K562 (cell line): ENCODE measurements around the gene GABRB1.

ENCODE experiments used
- BHLHE40 ChIP-seq: IDR thresholded peaks from 2 replicates; pipeline ENCODE4 v1.6.1; 2011; ENCODE audit warnings: low read length, improper control_type of control experiment
- FOS ChIP-seq: IDR thresholded peaks from 3 replicates; pipeline ENCODE4 v1.6.1; 2011; ENCODE audit not compliant: insufficient read length; ENCODE audit errors: extremely low read depth
- HDAC3 ChIP-seq: fragments of 450-650 bp; IDR thresholded peaks from 2 replicates; pipeline ENCODE4 v1.6.1; 2018; ENCODE audit warnings: borderline replicate concordance, mild to moderate bottlenecking, moderate library complexity; ENCODE audit not compliant: partially characterized antibody
- HMG20B ChIP-seq: fragments of 250-450 bp; sonication (Bioruptor Pico); IDR thresholded peaks from 2 replicates; pipeline ENCODE4 v1.5.0; 2021; ENCODE audit warnings: mild to moderate bottlenecking
- MTA2 ChIP-seq: fragments of 450-650 bp; IDR thresholded peaks from 2 replicates; pipeline ENCODE4 v1.6.1; 2016; ENCODE audit warnings: low read depth
- POU5F1 ChIP-seq: fragments of 150-350 bp; IDR thresholded peaks from 2 replicates; pipeline ENCODE4 v1.6.1; 2014; ENCODE audit warnings: borderline replicate concordance, low read length, low read depth, mild to moderate bottlenecking; ENCODE audit not compliant: partially characterized antibody
- ZBTB7A ChIP-seq: IDR thresholded peaks from 2 replicates; pipeline ENCODE4 v1.6.1; 2011; ENCODE audit warnings: low read depth, mild to moderate bottlenecking, low read length, moderate library complexity, borderline replicate concordance; ENCODE audit not compliant: control insufficient read depth
- ZFP36 ChIP-seq: fragments of 150-350 bp; IDR thresholded peaks from 2 replicates; pipeline ENCODE4 v1.6.1; 2018; ENCODE audit warnings: low read length, low read depth; ENCODE audit not compliant: partially characterized antibody
- ZNF121 ChIP-seq: sonication (generic); formaldehyde crosslinking; conservative IDR thresholded peaks from 2 replicates; pipeline ENCODE4 v1.8.0; 2022; ENCODE audit warnings: missing genetic modification reagents
- ZNF197 ChIP-seq: fragments of 200-800 bp; sonication (Bioruptor generic); IDR thresholded peaks from 2 replicates; pipeline ENCODE4 v1.6.1; 2016; ENCODE audit warnings: low read depth, missing genetic modification characterization, missing compliant biosample characterization
- TF ChIP-seq, protein P1 (sequence below): fragments of 450-650 bp; formaldehyde crosslinking; IDR thresholded peaks from 2 replicates; pipeline ENCODE4 v1.4.0; 2022; ENCODE audit warnings: missing genetic modification characterization
- TF ChIP-seq, protein P2 (sequence below): fragments of 250-450 bp; sonication (Bioruptor Pico); IDR thresholded peaks from 2 replicates; pipeline ENCODE4 v1.8.0; 2021; ENCODE audit warnings: mild to moderate bottlenecking, moderate library complexity

DNA sequence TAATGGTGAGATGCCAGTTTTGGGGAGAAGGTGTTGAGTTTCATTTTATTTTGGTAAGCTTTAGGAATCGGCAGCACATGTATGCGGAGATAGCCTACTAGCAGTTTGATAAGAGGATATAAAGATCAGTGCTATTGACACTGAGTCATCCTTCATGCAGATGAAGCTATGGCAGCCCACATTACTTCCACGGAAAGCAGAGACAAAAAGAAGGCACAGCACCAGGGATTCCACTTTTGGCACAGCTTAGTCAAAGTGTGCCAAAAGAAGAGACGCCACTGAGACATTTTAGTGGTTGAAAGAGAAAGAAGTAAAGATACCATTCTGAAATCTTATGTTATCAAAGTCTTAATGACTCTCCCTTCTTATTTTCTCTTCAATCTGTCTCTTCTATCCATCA, 103.8 kb downstream of the GABRB1 start:
- TF ChIP-seq FOS = no peak
- no peak for TF ChIP-seq POU5F1
- TF ChIP-seq ZFP36 = no peak
- TF ChIP-seq BHLHE40 = no peak
- TF ChIP-seq ZNF197 (CRISPR knock-in tag) = no peak
- TF ChIP-seq ZNF121 = no peak
- TF ChIP-seq MTA2 = no peak
- TF ChIP-seq, protein P1, sequence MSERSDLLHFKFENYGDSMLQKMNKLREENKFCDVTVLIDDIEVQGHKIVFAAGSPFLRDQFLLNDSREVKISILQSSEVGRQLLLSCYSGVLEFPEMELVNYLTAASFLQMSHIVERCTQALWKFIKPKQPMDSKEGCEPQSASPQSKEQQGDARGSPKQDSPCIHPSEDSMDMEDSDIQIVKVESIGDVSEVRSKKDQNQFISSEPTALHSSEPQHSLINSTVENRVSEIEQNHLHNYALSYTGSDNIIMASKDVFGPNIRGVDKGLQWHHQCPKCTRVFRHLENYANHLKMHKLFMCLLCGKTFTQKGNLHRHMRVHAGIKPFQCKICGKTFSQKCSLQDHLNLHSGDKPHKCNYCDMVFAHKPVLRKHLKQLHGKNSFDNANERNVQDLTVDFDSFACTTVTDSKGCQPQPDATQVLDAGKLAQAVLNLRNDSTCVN (CRISPR knock-in tag) = no peak
- TF ChIP-seq, protein P2, sequence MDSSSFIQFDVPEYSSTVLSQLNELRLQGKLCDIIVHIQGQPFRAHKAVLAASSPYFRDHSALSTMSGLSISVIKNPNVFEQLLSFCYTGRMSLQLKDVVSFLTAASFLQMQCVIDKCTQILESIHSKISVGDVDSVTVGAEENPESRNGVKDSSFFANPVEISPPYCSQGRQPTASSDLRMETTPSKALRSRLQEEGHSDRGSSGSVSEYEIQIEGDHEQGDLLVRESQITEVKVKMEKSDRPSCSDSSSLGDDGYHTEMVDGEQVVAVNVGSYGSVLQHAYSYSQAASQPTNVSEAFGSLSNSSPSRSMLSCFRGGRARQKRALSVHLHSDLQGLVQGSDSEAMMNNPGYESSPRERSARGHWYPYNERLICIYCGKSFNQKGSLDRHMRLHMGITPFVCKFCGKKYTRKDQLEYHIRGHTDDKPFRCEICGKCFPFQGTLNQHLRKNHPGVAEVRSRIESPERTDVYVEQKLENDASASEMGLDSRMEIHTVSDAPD (CRISPR knock-in tag) = no peak
- TF ChIP-seq HDAC3 = no peak
- no peak for TF ChIP-seq ZBTB7A
- no peak for TF ChIP-seq HMG20B
